ENCODE measurements around the gene NOTCH1.

DNA sequence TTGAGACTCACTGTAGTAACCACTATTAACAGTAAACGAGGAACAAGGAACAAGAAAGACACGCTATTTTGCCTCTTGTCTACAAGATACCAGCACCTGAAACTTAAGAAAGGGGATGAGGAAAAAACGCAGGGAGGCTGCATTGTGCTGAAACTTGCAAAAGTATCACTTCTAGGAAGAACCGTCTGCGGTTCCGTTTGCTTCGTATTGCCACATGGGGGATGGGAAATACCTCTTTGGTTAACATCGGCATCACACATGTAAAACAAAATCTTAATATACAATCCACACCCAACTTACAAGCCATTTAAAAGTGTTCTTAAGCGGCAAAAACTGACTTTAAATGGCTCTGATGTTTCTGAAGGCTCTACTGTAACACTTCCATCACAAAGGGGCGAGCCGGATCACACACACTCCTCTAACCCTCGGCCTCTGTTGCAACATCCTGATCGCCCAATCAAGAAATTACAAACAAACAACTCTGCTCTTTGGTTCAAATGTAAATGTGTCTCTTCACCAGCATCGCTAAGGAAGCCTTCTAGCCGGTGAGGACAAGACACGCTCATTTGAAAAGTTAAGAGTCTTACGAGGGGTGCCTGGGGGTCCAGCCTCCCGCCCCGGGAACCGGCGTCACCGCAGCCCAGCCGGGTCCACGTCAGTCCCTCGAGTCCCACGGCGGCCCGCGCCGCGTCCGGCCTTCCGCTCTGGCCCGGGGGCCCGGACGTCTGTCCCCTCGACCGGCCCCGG is 63.6 kb downstream of the NOTCH1 start:
- TF ChIP-seq, protein P1, sequence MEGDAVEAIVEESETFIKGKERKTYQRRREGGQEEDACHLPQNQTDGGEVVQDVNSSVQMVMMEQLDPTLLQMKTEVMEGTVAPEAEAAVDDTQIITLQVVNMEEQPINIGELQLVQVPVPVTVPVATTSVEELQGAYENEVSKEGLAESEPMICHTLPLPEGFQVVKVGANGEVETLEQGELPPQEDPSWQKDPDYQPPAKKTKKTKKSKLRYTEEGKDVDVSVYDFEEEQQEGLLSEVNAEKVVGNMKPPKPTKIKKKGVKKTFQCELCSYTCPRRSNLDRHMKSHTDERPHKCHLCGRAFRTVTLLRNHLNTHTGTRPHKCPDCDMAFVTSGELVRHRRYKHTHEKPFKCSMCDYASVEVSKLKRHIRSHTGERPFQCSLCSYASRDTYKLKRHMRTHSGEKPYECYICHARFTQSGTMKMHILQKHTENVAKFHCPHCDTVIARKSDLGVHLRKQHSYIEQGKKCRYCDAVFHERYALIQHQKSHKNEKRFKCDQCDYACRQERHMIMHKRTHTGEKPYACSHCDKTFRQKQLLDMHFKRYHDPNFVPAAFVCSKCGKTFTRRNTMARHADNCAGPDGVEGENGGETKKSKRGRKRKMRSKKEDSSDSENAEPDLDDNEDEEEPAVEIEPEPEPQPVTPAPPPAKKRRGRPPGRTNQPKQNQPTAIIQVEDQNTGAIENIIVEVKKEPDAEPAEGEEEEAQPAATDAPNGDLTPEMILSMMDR (IDR thresholded peaks at IDR 0.05): no peak
- no peak for TF ChIP-seq EP300 (IDR thresholded peaks at IDR 0.05)
- no peak for TF ChIP-seq POLR2A (IDR thresholded peaks at IDR 0.05; ENCODE audit: low read depth)
- TF ChIP-seq POLR2AphosphoS5 (IDR thresholded peaks at IDR 0.05): no peak
